T-helper 1 cell treated with Interleukin-12 subunit alpha and Interleukin-12 subunit beta and Interleukin-4 antibody, amounts not matched to agents 30 μg/mL and 1 μg/mL, for 36 hours (primary cell): ENCODE data around the gene LAMTOR3.
A peak's percentile ranks its signal among the peaks of the same experiment; 100 is the strongest.

Experiments
- H3K27ac Mint-ChIP-seq: one replicate; pipeline ENCODE4 v1.8.0; 2021; ENCODE audit warnings: mild to moderate bottlenecking, mixed read lengths
- H3K27me3 Mint-ChIP-seq: one replicate; pipeline ENCODE4 v1.8.0; 2021; ENCODE audit warnings: low read depth, mixed read lengths
- H3K36me3 Mint-ChIP-seq: one replicate; pipeline ENCODE4 v1.8.0; 2021; ENCODE audit warnings: low read depth, mixed read lengths
- H3K4me1 Mint-ChIP-seq: one replicate; pipeline ENCODE4 v1.8.0; 2021; ENCODE audit warnings: low read depth, mixed read lengths
- H3K4me3 Mint-ChIP-seq: one replicate; pipeline ENCODE4 v1.8.0; 2021; ENCODE audit warnings: mild to moderate bottlenecking, moderate library complexity, mixed read lengths
- H3K9me3 Mint-ChIP-seq: one replicate; pipeline ENCODE4 v1.8.0; 2021; ENCODE audit warnings: mixed read lengths

LAMTOR3 gene

GRCh38 chr4:99853190-99853589 is 41.0 kb downstream of the LAMTOR3 start:
- Mint-ChIP-seq H3K4me3 (no peak overlapping the region), H3K27ac (peak overlapping the region; percentile 37), H3K36me3 (peaks cover 56% of the 10 kb centered on the region), H3K9me3 (no peaks in the 10 kb centered on the region), H3K4me1 (peaks cover 70% of the 10 kb centered on the region), H3K27me3 (no peaks in the 10 kb centered on the region)

GRCh38 chr4:99852199-99852749 is 42.0 kb downstream of the LAMTOR3 start:
- peak overlapping the region; percentile 88 for H3K27ac Mint-ChIP-seq
- peaks cover 55% of the 10 kb centered on the region for H3K36me3 Mint-ChIP-seq
- no peaks in the 10 kb centered on the region for H3K9me3 Mint-ChIP-seq
- peaks cover 75% of the 10 kb centered on the region for H3K4me1 Mint-ChIP-seq
- no peaks in the 10 kb centered on the region for H3K27me3 Mint-ChIP-seq
- peak overlapping the region; percentile 68 for H3K4me3 Mint-ChIP-seq

GRCh38 chr4:99848591-99849001 is 45.6 kb downstream of the LAMTOR3 start:
- Mint-ChIP-seq H3K27me3 (no peaks in the 10 kb centered on the region), H3K9me3 (no peaks in the 10 kb centered on the region), H3K27ac (peak overlapping the region; percentile 97), H3K36me3 (peaks cover 38% of the 10 kb centered on the region), H3K4me3 (peak overlapping the region; percentile 46), H3K4me1 (peaks cover 74% of the 10 kb centered on the region)

- Mint-ChIP-seq H3K36me3 (peaks cover 31% of the 10 kb centered on the region), H3K9me3 (no peaks in the 10 kb centered on the region), H3K4me1 (peaks cover 64% of the 10 kb centered on the region), H3K27ac (peak overlapping the region; percentile 97), H3K4me3 (peak overlapping the region; percentile 57), H3K27me3 (no peaks in the 10 kb centered on the region)
Measured at GRCh38 chr4:99847362-99847976, 46.8 kb downstream of the LAMTOR3 start.

GRCh38 chr4:99846891-99847290 is 47.3 kb downstream of the LAMTOR3 start:
- no peaks in the 10 kb centered on the region for H3K9me3 Mint-ChIP-seq
- H3K27me3 Mint-ChIP-seq: no peaks in the 10 kb centered on the region
- H3K4me1 Mint-ChIP-seq: peaks cover 59% of the 10 kb centered on the region
- H3K4me3 Mint-ChIP-seq: peak overlapping the region; percentile 57
- peak overlapping the region; percentile 97 for H3K27ac Mint-ChIP-seq
- H3K36me3 Mint-ChIP-seq: peaks cover 29% of the 10 kb centered on the region

- Mint-ChIP-seq H3K36me3 (peaks cover 38% of the 10 kb centered on the region), H3K9me3 (no peaks in the 10 kb centered on the region), H3K4me3 (peak overlapping the region; percentile 28)
Measured at GRCh38 chr4:99845708-99846469, 48.3 kb downstream of the LAMTOR3 start.

GRCh38 chr4:99845179-99845578 is 49.0 kb downstream of the LAMTOR3 start:
- no peaks in the 10 kb centered on the region for H3K9me3 Mint-ChIP-seq
- H3K4me3 Mint-ChIP-seq: no peak overlapping the region
- no peaks in the 10 kb centered on the region for H3K27me3 Mint-ChIP-seq
- H3K36me3 Mint-ChIP-seq: peaks cover 40% of the 10 kb centered on the region
- H3K27ac Mint-ChIP-seq: peak overlapping the region; percentile 86
- H3K4me1 Mint-ChIP-seq: peaks cover 57% of the 10 kb centered on the region

More at GRCh38 chr4:99845708-99846469, 48.3 kb downstream of the LAMTOR3 start:
- Mint-ChIP-seq H3K27me3 (no peaks in the 10 kb centered on the region), H3K27ac (peak overlapping the region; percentile 86), H3K4me1 (peaks cover 59% of the 10 kb centered on the region)

- Mint-ChIP-seq H3K36me3 (peaks cover 38% of the 10 kb centered on the region), H3K27me3 (no peaks in the 10 kb centered on the region), H3K9me3 (no peaks in the 10 kb centered on the region), H3K27ac (no peak overlapping the region), H3K4me3 (no peak overlapping the region), H3K4me1 (peaks cover 50% of the 10 kb centered on the region)
Measured at GRCh38 chr4:99844048-99844447, 50.2 kb downstream of the LAMTOR3 start.

- peaks cover 47% of the 10 kb centered on the region for H3K4me1 Mint-ChIP-seq
Measured at GRCh38 chr4:99843413-99843812, 50.8 kb downstream of the LAMTOR3 start.

GRCh38 chr4:99841129-99841528 is 53.1 kb downstream of the LAMTOR3 start:
- H3K9me3 Mint-ChIP-seq: no peaks in the 10 kb centered on the region
- no peaks in the 10 kb centered on the region for H3K27me3 Mint-ChIP-seq
- H3K4me3 Mint-ChIP-seq: no peak overlapping the region
- H3K4me1 Mint-ChIP-seq: peaks cover 31% of the 10 kb centered on the region
- peaks cover 42% of the 10 kb centered on the region for H3K36me3 Mint-ChIP-seq
- H3K27ac Mint-ChIP-seq: no peak overlapping the region

More at GRCh38 chr4:99843413-99843812, 50.8 kb downstream of the LAMTOR3 start:
- H3K36me3 Mint-ChIP-seq: peaks cover 38% of the 10 kb centered on the region
- no peaks in the 10 kb centered on the region for H3K9me3 Mint-ChIP-seq
- H3K27me3 Mint-ChIP-seq: no peaks in the 10 kb centered on the region
- no peak overlapping the region for H3K4me3 Mint-ChIP-seq
- no peak overlapping the region for H3K27ac Mint-ChIP-seq

- Mint-ChIP-seq H3K27ac (no peak overlapping the region), H3K9me3 (no peaks in the 10 kb centered on the region), H3K4me3 (no peak overlapping the region)
Measured at GRCh38 chr4:99838927-99839326, 55.3 kb downstream of the LAMTOR3 start.

GRCh38 chr4:99835942-99836341 is 58.3 kb downstream of the LAMTOR3 start:
- Mint-ChIP-seq H3K27ac (no peak overlapping the region), H3K27me3 (no peaks in the 10 kb centered on the region), H3K9me3 (no peaks in the 10 kb centered on the region), H3K4me1 (peaks cover 19% of the 10 kb centered on the region), H3K36me3 (peaks cover 30% of the 10 kb centered on the region), H3K4me3 (no peak overlapping the region)

More at GRCh38 chr4:99838927-99839326, 55.3 kb downstream of the LAMTOR3 start:
- Mint-ChIP-seq H3K4me1 (peaks cover 18% of the 10 kb centered on the region), H3K36me3 (peaks cover 46% of the 10 kb centered on the region), H3K27me3 (no peaks in the 10 kb centered on the region)

GRCh38 chr4:99834569-99834968 is 59.7 kb downstream of the LAMTOR3 start:
- H3K4me1 Mint-ChIP-seq: peaks cover 22% of the 10 kb centered on the region
- no peaks in the 10 kb centered on the region for H3K9me3 Mint-ChIP-seq
- H3K27ac Mint-ChIP-seq: no peak overlapping the region
- no peaks in the 10 kb centered on the region for H3K27me3 Mint-ChIP-seq
- peaks cover 30% of the 10 kb centered on the region for H3K36me3 Mint-ChIP-seq
- no peak overlapping the region for H3K4me3 Mint-ChIP-seq

- Mint-ChIP-seq H3K36me3 (peaks cover 24% of the 10 kb centered on the region), H3K4me3 (no peak overlapping the region), H3K4me1 (peaks cover 18% of the 10 kb centered on the region), H3K27ac (no peak overlapping the region), H3K9me3 (no peaks in the 10 kb centered on the region), H3K27me3 (no peaks in the 10 kb centered on the region)
Measured at GRCh38 chr4:99833756-99834155, 60.5 kb downstream of the LAMTOR3 start.

GRCh38 chr4:99832758-99833157 is 61.5 kb downstream of the LAMTOR3 start:
- Mint-ChIP-seq H3K4me3 (no peak overlapping the region), H3K27me3 (no peaks in the 10 kb centered on the region), H3K4me1 (peaks cover 21% of the 10 kb centered on the region), H3K36me3 (peaks cover 25% of the 10 kb centered on the region), H3K9me3 (no peaks in the 10 kb centered on the region), H3K27ac (no peak overlapping the region)
